Measurements from ENCODE around the gene AATK.

The AATK gene

GRCh38 chr17:81160747-81161453 is 5.1 kb downstream of the AATK start:
- TF ChIP-seq TOX (CRISPR knock-in tag; IDR thresholded peaks at IDR 0.05; ENCODE audit: borderline replicate concordance) (no peak), TCF4 (CRISPR knock-in tag; IDR thresholded peaks at IDR 0.05; ENCODE audit: borderline replicate concordance) (no peak), ZC3H10 (CRISPR knock-in tag; IDR thresholded peaks at IDR 0.05) (no peak), ZFP3 (CRISPR knock-in tag; IDR thresholded peaks at IDR 0.05) (no peak), CSDC2 (CRISPR knock-in tag; IDR thresholded peaks at IDR 0.05) (no peak), ZNF565 (CRISPR knock-in tag; conservative IDR thresholded peaks at IDR 0.05; ENCODE audit: low read depth) (no peak), ESRRG (CRISPR knock-in tag; IDR thresholded peaks at IDR 0.05) (no peak), RARB (CRISPR knock-in tag; IDR thresholded peaks at IDR 0.05) (no peak), OSR1 (CRISPR knock-in tag; IDR thresholded peaks at IDR 0.05) (no peak)
- TF ChIP-seq, protein P1, sequence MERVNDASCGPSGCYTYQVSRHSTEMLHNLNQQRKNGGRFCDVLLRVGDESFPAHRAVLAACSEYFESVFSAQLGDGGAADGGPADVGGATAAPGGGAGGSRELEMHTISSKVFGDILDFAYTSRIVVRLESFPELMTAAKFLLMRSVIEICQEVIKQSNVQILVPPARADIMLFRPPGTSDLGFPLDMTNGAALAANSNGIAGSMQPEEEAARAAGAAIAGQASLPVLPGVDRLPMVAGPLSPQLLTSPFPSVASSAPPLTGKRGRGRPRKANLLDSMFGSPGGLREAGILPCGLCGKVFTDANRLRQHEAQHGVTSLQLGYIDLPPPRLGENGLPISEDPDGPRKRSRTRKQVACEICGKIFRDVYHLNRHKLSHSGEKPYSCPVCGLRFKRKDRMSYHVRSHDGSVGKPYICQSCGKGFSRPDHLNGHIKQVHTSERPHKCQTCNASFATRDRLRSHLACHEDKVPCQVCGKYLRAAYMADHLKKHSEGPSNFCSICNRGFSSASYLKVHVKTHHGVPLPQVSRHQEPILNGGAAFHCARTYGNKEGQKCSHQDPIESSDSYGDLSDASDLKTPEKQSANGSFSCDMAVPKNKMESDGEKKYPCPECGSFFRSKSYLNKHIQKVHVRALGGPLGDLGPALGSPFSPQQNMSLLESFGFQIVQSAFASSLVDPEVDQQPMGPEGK (CRISPR knock-in tag; IDR thresholded peaks at IDR 0.05; ENCODE audit: borderline replicate concordance): no peak

GRCh38 chr17:81160306-81160705 is 5.7 kb downstream of the AATK start:
- no peak for ATAC-seq
- no peak for TF ChIP-seq ARNTL (CRISPR knock-in tag; IDR thresholded peaks at IDR 0.05; ENCODE audit: borderline replicate concordance, low read depth)

More at GRCh38 chr17:81160747-81161453, 5.1 kb downstream of the AATK start:
- ATAC-seq: no peak

DNA sequence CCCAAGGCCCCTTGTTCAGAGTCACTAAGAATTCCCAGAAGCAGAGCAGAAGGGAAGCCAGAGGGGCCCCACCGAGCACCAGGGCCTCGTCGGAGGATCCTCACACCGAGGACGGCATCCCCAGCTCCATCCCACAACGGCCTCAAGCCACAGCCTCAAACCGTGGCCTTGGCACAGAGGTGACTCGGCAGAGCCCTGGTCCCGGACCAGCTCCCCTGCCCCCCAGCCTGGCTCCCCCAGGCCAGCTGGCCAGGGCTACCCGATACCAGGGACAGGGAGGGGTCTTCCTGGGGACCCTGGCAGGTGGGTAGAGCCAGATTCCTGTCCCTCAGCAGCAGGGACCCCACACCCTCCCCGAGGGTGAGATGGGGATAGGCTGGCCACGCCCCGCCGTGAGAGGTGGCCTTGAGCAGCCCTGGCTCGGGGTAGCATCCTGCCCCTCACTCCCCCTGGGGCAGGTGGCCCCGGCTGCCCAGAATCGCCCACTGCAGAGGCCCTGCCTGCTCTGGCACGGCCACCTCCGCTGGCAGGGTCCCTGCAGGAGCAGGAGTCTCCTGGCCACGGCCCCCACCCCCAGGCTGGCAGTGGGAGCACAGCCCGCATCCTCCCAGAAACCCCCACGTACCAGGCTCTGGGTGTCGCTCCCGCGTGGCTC is 6.3 kb downstream of the AATK start:
- no peak for TF ChIP-seq ZNF70 (CRISPR knock-in tag; IDR thresholded peaks at IDR 0.05)
- no peak for ATAC-seq

DNA sequence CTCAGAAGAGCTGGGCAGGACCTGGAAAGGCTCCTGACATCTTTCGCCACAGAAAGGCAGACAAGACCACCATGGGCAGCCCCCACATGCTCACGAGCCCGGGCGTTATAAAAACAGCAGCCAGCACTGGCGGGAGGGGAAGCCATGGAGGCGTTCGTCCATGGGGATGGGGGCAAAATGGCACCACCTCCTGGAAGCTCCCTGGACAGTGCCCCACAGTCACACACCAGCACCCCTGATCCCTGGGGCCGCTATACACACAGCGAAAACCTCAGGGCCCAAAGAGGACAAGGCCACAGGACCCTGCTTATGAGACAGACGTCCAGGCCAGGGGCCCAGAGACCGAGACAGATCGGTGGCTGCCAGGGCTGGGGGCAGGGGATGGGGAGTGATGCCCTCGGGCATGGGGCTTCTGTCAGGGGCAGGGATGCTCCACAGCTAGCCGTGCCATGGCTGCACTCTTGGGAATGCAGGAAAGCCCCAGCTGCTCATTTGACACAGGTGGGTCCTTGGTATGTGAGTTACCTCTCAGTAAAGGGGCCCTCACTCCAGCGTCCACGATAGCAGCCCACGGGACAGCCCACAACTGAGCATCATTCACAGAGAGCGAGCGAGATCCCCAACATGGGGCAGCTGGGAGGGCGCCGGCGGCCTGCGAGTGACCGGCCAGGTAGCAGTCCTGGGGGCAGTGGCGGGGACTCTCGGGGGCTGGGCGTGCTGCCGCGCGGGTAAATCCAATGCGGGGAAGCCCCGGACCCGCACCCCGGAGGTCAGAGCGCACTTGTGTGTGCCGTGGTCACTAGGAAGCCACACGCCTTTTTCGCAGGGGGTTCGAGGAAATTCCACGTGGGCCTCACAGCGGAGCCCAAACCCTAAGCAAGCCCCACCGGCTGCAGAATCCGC is 7.1 kb downstream of the AATK start:
- no peak for ATAC-seq
- TF ChIP-seq CREB5 (CRISPR knock-in tag; IDR thresholded peaks at IDR 0.05; ENCODE audit: low read depth) (no peak), ZNF70 (CRISPR knock-in tag; IDR thresholded peaks at IDR 0.05) (no peak), POU6F1 (CRISPR knock-in tag; IDR thresholded peaks at IDR 0.05; ENCODE audit: borderline replicate concordance, low read depth) (no peak), ZC3H10 (CRISPR knock-in tag; IDR thresholded peaks at IDR 0.05) (no peak), ISL1 (CRISPR knock-in tag; IDR thresholded peaks at IDR 0.05) (no peak), RARB (CRISPR knock-in tag; IDR thresholded peaks at IDR 0.05) (no peak), ZNF565 (CRISPR knock-in tag; conservative IDR thresholded peaks at IDR 0.05; ENCODE audit: low read depth) (no peak), ZFP3 (CRISPR knock-in tag; IDR thresholded peaks at IDR 0.05) (no peak), ZFP30 (CRISPR knock-in tag; IDR thresholded peaks at IDR 0.05) (no peak)

DNA sequence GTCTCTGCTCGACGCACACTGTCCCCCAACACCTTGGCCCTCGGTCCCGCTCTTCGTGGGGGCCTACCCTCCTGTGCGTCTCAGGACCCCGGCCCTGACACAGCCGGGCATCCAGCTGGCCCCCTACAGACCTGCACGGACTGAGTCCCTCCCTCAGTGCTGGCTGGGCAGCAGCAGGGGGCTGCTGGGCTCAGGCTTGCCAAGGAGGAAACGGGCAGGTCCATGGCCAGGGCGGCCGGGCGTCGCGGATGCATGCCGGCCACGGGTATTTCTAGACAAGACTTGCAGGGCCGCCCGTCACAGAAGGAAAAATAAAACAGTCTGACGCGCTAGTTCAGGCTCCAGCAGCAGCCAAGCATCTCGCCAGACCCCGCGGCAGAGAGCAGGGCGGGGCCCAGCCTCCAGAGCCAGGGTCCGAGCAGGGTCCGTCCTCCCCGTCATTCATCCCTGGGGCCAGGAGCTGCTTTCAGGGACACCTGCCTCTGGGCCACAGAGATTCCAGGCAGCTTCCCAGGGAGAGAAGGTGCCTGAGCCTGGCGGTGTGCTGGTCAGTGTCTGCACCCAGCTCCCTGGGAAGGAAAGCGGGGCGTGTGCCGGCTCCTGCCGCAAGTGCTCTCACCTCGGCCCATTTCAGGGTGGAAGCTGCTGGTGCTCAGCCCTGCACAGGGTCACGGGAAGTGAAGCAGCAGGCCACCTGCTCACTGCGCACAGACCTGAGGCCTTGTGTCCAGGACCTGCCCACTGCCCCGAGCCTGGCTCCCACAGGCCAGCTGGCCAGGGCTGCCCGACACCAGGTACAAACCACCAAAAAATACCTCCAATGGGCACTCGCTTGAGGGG is 8.0 kb downstream of the AATK start:
- no peak for ATAC-seq
- TF ChIP-seq PPARA (CRISPR knock-in tag; IDR thresholded peaks at IDR 0.05; ENCODE audit: borderline replicate concordance): no peak
- TF ChIP-seq ZFP30 (CRISPR knock-in tag; IDR thresholded peaks at IDR 0.05): no peak
- TF ChIP-seq, protein P1 (CRISPR knock-in tag; IDR thresholded peaks at IDR 0.05; ENCODE audit: borderline replicate concordance): no peak
- no peak for TF ChIP-seq SNAI2 (CRISPR knock-in tag; IDR thresholded peaks at IDR 0.05)
- no peak for TF ChIP-seq ZC3H10 (CRISPR knock-in tag; IDR thresholded peaks at IDR 0.05)
- TF ChIP-seq CREB5 (CRISPR knock-in tag; IDR thresholded peaks at IDR 0.05; ENCODE audit: low read depth): no peak
- no peak for TF ChIP-seq ZNF565 (CRISPR knock-in tag; conservative IDR thresholded peaks at IDR 0.05; ENCODE audit: low read depth)
- TF ChIP-seq, protein P2, sequence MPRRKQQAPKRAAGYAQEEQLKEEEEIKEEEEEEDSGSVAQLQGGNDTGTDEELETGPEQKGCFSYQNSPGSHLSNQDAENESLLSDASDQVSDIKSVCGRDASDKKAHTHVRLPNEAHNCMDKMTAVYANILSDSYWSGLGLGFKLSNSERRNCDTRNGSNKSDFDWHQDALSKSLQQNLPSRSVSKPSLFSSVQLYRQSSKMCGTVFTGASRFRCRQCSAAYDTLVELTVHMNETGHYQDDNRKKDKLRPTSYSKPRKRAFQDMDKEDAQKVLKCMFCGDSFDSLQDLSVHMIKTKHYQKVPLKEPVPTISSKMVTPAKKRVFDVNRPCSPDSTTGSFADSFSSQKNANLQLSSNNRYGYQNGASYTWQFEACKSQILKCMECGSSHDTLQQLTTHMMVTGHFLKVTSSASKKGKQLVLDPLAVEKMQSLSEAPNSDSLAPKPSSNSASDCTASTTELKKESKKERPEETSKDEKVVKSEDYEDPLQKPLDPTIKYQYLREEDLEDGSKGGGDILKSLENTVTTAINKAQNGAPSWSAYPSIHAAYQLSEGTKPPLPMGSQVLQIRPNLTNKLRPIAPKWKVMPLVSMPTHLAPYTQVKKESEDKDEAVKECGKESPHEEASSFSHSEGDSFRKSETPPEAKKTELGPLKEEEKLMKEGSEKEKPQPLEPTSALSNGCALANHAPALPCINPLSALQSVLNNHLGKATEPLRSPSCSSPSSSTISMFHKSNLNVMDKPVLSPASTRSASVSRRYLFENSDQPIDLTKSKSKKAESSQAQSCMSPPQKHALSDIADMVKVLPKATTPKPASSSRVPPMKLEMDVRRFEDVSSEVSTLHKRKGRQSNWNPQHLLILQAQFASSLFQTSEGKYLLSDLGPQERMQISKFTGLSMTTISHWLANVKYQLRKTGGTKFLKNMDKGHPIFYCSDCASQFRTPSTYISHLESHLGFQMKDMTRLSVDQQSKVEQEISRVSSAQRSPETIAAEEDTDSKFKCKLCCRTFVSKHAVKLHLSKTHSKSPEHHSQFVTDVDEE (CRISPR knock-in tag; IDR thresholded peaks at IDR 0.05): no peak

Data from SK-N-SH treated with all-trans-retinoic acid at 6 μM for 48 hours (cell line).